GM13976 (cell line): ENCODE measurements around the gene AMBRA1.

Experiments used
- DNase-seq: peaks from one replicate; pipeline ENCODE4 v3.0.0; 2012; ENCODE audit warnings: low spot score
- CTCF ChIP-seq: IDR thresholded peaks from 2 replicates; pipeline ENCODE4 v1.5.1; 2012; ENCODE audit warnings: borderline replicate concordance, mild to moderate bottlenecking; ENCODE audit not compliant: insufficient read depth; ENCODE audit errors: extremely low read depth, missing control alignments, control extremely low read depth
- in situ Hi-C: fragments of 300-500 bp; cut with MboI; formaldehyde crosslinking; loops from one replicate; pipeline ENCODE4 v1.12.0; 2022; ENCODE audit warnings: low sequenced_read_pairs, mixed read lengths, inconsistent platforms; ENCODE audit not compliant: unreplicated experiment

AMBRA1 gene

GRCh38 chr11:46402957-46403902 lies 190.6 kb downstream of the AMBRA1 start:
- no peak for DNase-seq
- in situ Hi-C loops = loop anchor here (10.0 kb wide), 1 partner anchor 132 kb away; no protein-coding TSS in a partner anchor
- no peak for TF ChIP-seq CTCF

GRCh38 chr11:46397526-46397925 lies 196.3 kb downstream of the AMBRA1 start:
- in situ Hi-C loops = no loop called here
- no peak for DNase-seq
- no peak for TF ChIP-seq CTCF

GRCh38 chr11:46393759-46394158 lies 200.1 kb downstream of the AMBRA1 start:
- in situ Hi-C loops = no loop called here
- TF ChIP-seq CTCF = no peak
- no peak for DNase-seq

- DNase-seq = no peak
- TF ChIP-seq CTCF = no peak
- in situ Hi-C loops = no loop called here
These were observed 200.6 kb downstream of the AMBRA1 start for GRCh38 chr11:46393231-46393616.

GRCh38 chr11:46392421-46393230 lies 201.2 kb downstream of the AMBRA1 start:
- in situ Hi-C loops = no loop called here
- DNase-seq = peak; percentile 97
- TF ChIP-seq CTCF = no peak

GRCh38 chr11:46391578-46392420 lies 202.0 kb downstream of the AMBRA1 start, which contains the start of gene CHRM4:
Gene CHRM4 (minus strand): TSS chr11:46391776. CDS start chr11:46386557, 5,219 bp downstream.
- in situ Hi-C loops = no loop called here
- TF ChIP-seq CTCF = no peak
- peak; percentile 80 for DNase-seq
